Measurements from ENCODE around the gene TRIM24. TPM values are rescaled to one million over a fixed set of nuclear protein-coding genes. Genes with fewer than 3 reads are reported as not detected.

TRIM24 gene
- total and polyA plus RNA-seq, 2 of the 13 experiments (the other 11 are each of a cell fraction or from before 2014, with no cell fraction given) = 100 to 106 TPM

- TF ChIP-seq RERE (CRISPR knock-in tag; IDR thresholded peaks at IDR 0.05; ENCODE audit: low read depth) = 0 out of 2 replicates have a peak, but pooled peaks have one; percentile 51
- peak; percentile 88 for TF ChIP-seq ZBTB25 (CRISPR knock-in tag; IDR thresholded peaks at IDR 0.05)
- no peak for TF ChIP-seq ZXDC (CRISPR knock-in tag; IDR thresholded peaks at IDR 0.05)
- TF ChIP-seq TBL1XR1 (IDR thresholded peaks at IDR 0.05; ENCODE audit: borderline replicate concordance, low read length, partially characterized antibody) = no peak
These were observed 105.5 kb downstream of the TRIM24 start (continued) for GRCh38 chr7:138565451-138566114.
